Breast epithelium (tissue), 4 donors: ENCODE data around the gene MANSC1. TPM values are rescaled to one million over a fixed set of nuclear protein-coding genes. Genes with fewer than 3 reads are reported as not detected.
"Not testable (repeated sequence)": the region's sequence is repeated elsewhere in the genome, so short reads cannot be mapped to it uniquely, and the experiment has no call there.

ENCODE experiments used
- DNase-seq, 2 donors: peaks; one replicate each; pipeline ENCODE4 v3.0.0-alpha.2; 2019; ENCODE audit warnings: low spot score in 2 of 2
- H3K27ac ChIP-seq, 2 donors: fragments of 200-600 bp; sonication (generic) in 1 of 2; one replicate each; pipeline ENCODE4 v1.5.1; 2016 to 2019; ENCODE audit warnings: mild to moderate bottlenecking in 1 of 2
- H3K27me3 ChIP-seq, 2 donors: fragments of 200-600 bp; sonication (generic) in 1 of 2; one replicate each; pipeline versions ENCODE4 v1.5.1 to v1.6.0; 2017 to 2019; ENCODE audit warnings: control low read depth in 1 of 2, mild to moderate bottlenecking in 1 of 2
- H3K36me3 ChIP-seq: fragments of 200-600 bp; one replicate; pipeline ENCODE4 v1.5.1; 2019
- H3K4me1 ChIP-seq, 2 donors: fragments of 200-600 bp; sonication (generic); one replicate each; pipeline ENCODE4 v1.5.1; 2016 to 2019; ENCODE audit warnings: control low read depth in 1 of 2
- H3K4me3 ChIP-seq, 3 donors: fragments of 200-600 bp; sonication (generic); 1 replicate in 2 of 3; 2 replicates in 1 of 3; pipeline ENCODE4 v1.5.1; 2016 to 2019; ENCODE audit warnings: mild to moderate bottlenecking in 3 of 3, moderate library complexity in 2 of 3
- H3K9me3 ChIP-seq, 2 donors: fragments of 200-600 bp; sonication (generic) in 1 of 2; one replicate each; pipeline ENCODE4 v1.5.1; 2016 to 2019; ENCODE audit warnings: control low read depth in 1 of 2
- CTCF ChIP-seq, 3 donors: fragments of 450-650 bp; IDR thresholded peaks; one replicate each; pipeline ENCODE4 v1.5.1; 2016 to 2017; ENCODE audit warnings: antibody characterized with exemption in 3 of 3, mild to moderate bottlenecking in 3 of 3, moderate library complexity in 3 of 3
- POLR2A ChIP-seq: fragments of 450-650 bp; IDR thresholded peaks from one replicate; pipeline ENCODE4 v1.6.1; 2016; ENCODE audit warnings: antibody characterized with exemption, mild to moderate bottlenecking, moderate library complexity
- POLR2AphosphoS5 ChIP-seq, 3 donors: sonication (generic); formaldehyde crosslinking; IDR thresholded peaks; one replicate each; pipeline ENCODE4 v1.6.1; 2017; ENCODE audit warnings: antibody characterized with exemption in 3 of 3
- intact Hi-C: fragments of 100-400 bp; cut with DNase I; formaldehyde crosslinking; loops from one replicate; pipeline ENCODE4 v1.15.1; 2023; ENCODE audit warnings: low total_unique reads
- total RNA-seq, 3 donors: library from RNA; depleted of rRNA; stranded (reverse); fragments of >200 nt; gene quantifications; one replicate each; pipeline ENCODE4 v1.1.0, GENCODE V29; 2016

The MANSC1 gene
- total RNA-seq, 3 donors from 2014 or later, result 16.3 to 24.9 (median 18.7) TPM

- TF ChIP-seq POLR2AphosphoS5 (IDR thresholded peaks at IDR 0.05) (peak; percentile 87 to 97 (median 95)), CTCF (IDR thresholded peaks at IDR 0.05) (peak in 1 of 3 donors; percentile 10), POLR2A (peak; percentile 94)
- Histone ChIP-seq H3K4me3 (peak within 1 kb of the TSS; percentile 88 to 95 (median 91)), H3K27me3 (no peaks in the 10 kb centered on the region), H3K27ac (peak within 1 kb of the TSS; percentile 97 to 98), H3K4me1 (peaks cover 0 to 8% of the 10 kb centered on the region in 2 donors), H3K9me3 (no peaks in the 10 kb centered on the region), H3K36me3 (no peaks in the 10 kb centered on the region)
- intact Hi-C loops, result no loop called here
- peak; percentile 95 to 96 for DNase-seq
Measured at GRCh38 chr12:12356896-12357718, 7.1 kb upstream of the MANSC1 start, which contains the start of gene BORCS5. Gene BORCS5 (plus strand): TSS chr12:12357078. CDS start chr12:12357452, 374 bp downstream.

GRCh38 chr12:12356467-12356895 is 6.4 kb upstream of the MANSC1 start:
- TF ChIP-seq POLR2A (no peak), POLR2AphosphoS5 (IDR thresholded peaks at IDR 0.05) (no peak), CTCF (IDR thresholded peaks at IDR 0.05) (no peak)
- Histone ChIP-seq H3K36me3 (no peaks in the 10 kb centered on the region), H3K27ac (peak overlapping the region; percentile 97 to 98), H3K27me3 (no peaks in the 10 kb centered on the region), H3K9me3 (no peaks in the 10 kb centered on the region), H3K4me1 (peaks cover 0 to 8% of the 10 kb centered on the region in 2 donors), H3K4me3 (peak overlapping the region; percentile 88 to 95 (median 91))
- DNase-seq, result no peak
- intact Hi-C loops, result no loop called here

GRCh38 chr12:12353807-12354206 is 3.8 kb upstream of the MANSC1 start:
- H3K27ac ChIP-seq, result no peak overlapping the region
- H3K4me3 ChIP-seq, result no peak overlapping the region
- H3K9me3 ChIP-seq, result no peaks in the 10 kb centered on the region
- intact Hi-C loops, result loop anchor here (2.0 kb wide), 1 partner anchor 39 kb away; no protein-coding TSS in a partner anchor
- no peaks in the 10 kb centered on the region for H3K36me3 ChIP-seq
- TF ChIP-seq CTCF (IDR thresholded peaks at IDR 0.05) (no peak), POLR2AphosphoS5 (IDR thresholded peaks at IDR 0.05) (no peak), POLR2A (no peak)
- H3K27me3 ChIP-seq, result no peaks in the 10 kb centered on the region
- no peak for DNase-seq
- peaks cover 0 to 15% of the 10 kb centered on the region in 2 donors for H3K4me1 ChIP-seq

- no peak overlapping the region for H3K27ac ChIP-seq
- intact Hi-C loops, result no loop called here
Measured at GRCh38 chr12:12353276-12353675, 3.2 kb upstream of the MANSC1 start.

GRCh38 chr12:12351468-12352185 is 1.6 kb upstream of the MANSC1 start:
- H3K36me3 ChIP-seq, H3K4me3 ChIP-seq, DNase-seq, intact Hi-C loops, H3K4me1 ChIP-seq, H3K9me3 ChIP-seq, H3K27me3 ChIP-seq: not testable (repeated sequence)
- H3K27ac ChIP-seq, result peak overlapping the region; percentile 14 to 31

More at GRCh38 chr12:12353276-12353675, 3.2 kb upstream of the MANSC1 start:
- H3K4me1 ChIP-seq, result peaks cover 0 to 13% of the 10 kb centered on the region in 2 donors
- no peak for DNase-seq
- no peaks in the 10 kb centered on the region for H3K27me3 ChIP-seq
- no peak overlapping the region for H3K4me3 ChIP-seq
- TF ChIP-seq CTCF (IDR thresholded peaks at IDR 0.05) (no peak), POLR2AphosphoS5 (IDR thresholded peaks at IDR 0.05) (no peak), POLR2A (no peak)
- no peaks in the 10 kb centered on the region for H3K9me3 ChIP-seq
- no peaks in the 10 kb centered on the region for H3K36me3 ChIP-seq
